Measurements from ENCODE around the gene TSNAXIP1. TPM values are rescaled to one million over a fixed set of nuclear protein-coding genes. Genes with fewer than 3 reads are reported as not detected.
"Not testable (repeated sequence)": the region's sequence is repeated elsewhere in the genome, so short reads cannot be mapped to it uniquely, and the experiment has no call there.

TSNAXIP1 gene
- total RNA-seq, 1 experiment from 2014 or later = 1.9 TPM

DNA sequence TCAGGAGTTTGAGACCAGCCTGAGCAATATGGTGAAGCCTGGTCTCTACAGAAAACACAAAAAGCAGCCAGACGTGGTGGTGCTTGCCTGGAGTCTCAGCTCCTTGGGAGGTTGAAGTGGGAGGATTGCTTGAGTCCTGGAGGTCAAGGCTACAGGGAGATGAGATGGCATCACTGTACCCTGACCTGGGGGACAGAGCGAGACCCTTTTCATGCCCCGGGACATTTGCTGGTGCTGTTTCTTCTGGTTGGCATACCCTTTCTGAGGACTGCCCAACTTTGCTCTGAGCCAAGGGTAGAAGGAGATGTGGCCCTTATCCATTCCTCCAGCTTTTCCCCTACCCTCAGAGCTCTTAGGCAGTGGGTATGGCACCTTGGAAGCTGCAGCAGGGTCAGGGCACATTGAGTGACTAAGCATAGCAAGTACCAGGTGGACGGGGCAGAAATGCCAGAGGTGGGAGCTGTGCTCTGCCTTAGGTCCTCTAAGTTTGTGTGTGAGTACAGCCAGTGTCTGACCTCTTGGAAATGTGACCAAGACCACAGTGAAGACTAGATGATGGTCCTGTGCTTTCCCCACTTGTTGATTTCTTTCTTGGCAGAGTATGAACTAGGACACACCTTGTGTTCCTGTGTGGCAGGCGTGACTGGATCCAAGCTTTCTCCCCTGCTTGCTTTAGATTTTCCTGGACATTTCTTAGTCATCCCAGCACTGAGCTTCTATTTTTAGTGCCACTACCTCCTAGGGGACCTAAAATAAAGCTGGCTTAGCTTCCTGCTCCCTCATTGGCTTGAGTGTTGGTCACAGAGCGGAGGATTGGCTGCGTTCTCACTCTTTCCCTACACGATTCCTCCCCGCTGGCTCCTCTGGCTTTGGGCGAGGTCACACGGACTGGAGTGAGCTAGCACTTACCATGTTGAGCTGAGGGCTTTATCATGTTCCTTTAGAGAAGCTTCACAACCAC lies 56.2 kb downstream of the TSNAXIP1 start:
- H4K20me1 ChIP-seq (ENCODE audit: insufficient read depth) = peaks cover 90% of the 10 kb centered on the region
- H2AFZ ChIP-seq = no peak overlapping the region

DNA sequence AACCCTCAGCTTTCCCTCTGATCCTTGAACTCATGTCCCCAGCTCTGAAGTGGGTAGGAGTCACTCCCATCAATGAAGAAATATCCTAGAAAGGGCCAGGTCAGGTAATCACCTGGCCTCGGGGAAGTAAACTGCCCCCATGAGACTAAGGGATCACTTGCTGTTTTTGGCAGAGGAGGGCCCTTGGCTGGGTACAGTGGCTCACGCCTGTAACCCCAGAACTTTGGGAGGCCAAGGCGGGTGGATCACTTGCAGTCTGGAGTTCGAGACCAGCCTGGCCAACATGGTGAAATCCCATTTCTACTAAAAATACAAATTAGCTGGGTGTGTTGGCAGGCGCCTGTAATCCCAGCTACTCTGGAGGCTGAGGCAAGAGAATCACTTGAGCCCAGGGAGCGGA lies 57.4 kb downstream of the TSNAXIP1 start:
- intact Hi-C loops (cut with micrococcal nuclease; ENCODE audit: unreplicated experiment); H2AFZ ChIP-seq; H3K9me2 ChIP-seq (ENCODE audit: insufficient read depth); H3K4me2 ChIP-seq; H3K27ac ChIP-seq; POLR2A ChIA-PET (ENCODE audit: unreplicated experiment); DNase-seq; H3K27me3 ChIP-seq (ENCODE audit: insufficient read depth, low read depth); BruUV-seq (replicated peaks); H3K9me3 ChIP-seq (ENCODE audit: insufficient read depth, low read depth); H3K4me3 ChIP-seq: not testable (repeated sequence)
- Histone ChIP-seq H4K20me1 (ENCODE audit: insufficient read depth) (peaks cover 79% of the 10 kb centered on the region), H3K79me2 (ENCODE audit: low read depth) (peaks cover 56% of the 10 kb centered on the region), H3F3A (ENCODE audit: insufficient read depth, low read depth) (peaks cover 31% of the 10 kb centered on the region), H3K36me3 (ENCODE audit: low read depth) (peaks cover 29% of the 10 kb centered on the region), H3K4me1 (replicated peaks; ENCODE audit: insufficient read depth) (peaks cover 18% of the 10 kb centered on the region)
- CTCF ChIA-PET = interaction anchor here (0.5 to 0.6 kb wide), 2 partner anchors 80 to 514 kb away, joined by 4 to 5 read pairs; no protein-coding TSS in a partner anchor

More for the DNA sequence above, 56.2 kb downstream of the TSNAXIP1 start:
- intact Hi-C loops (cut with micrococcal nuclease; ENCODE audit: unreplicated experiment) = no loop called here
- H3F3A ChIP-seq (ENCODE audit: insufficient read depth, low read depth) = peaks cover 37% of the 10 kb centered on the region
- CTCF ChIA-PET = interaction anchor here (0.5 to 0.6 kb wide), 2 partner anchors 79 to 516 kb away, joined by 4 to 5 read pairs; no protein-coding TSS in a partner anchor
- H3K9me2 ChIP-seq (ENCODE audit: insufficient read depth) = no peaks in the 10 kb centered on the region
- H3K4me3 ChIP-seq = no peak overlapping the region
- TF ChIP-seq, protein P1, sequence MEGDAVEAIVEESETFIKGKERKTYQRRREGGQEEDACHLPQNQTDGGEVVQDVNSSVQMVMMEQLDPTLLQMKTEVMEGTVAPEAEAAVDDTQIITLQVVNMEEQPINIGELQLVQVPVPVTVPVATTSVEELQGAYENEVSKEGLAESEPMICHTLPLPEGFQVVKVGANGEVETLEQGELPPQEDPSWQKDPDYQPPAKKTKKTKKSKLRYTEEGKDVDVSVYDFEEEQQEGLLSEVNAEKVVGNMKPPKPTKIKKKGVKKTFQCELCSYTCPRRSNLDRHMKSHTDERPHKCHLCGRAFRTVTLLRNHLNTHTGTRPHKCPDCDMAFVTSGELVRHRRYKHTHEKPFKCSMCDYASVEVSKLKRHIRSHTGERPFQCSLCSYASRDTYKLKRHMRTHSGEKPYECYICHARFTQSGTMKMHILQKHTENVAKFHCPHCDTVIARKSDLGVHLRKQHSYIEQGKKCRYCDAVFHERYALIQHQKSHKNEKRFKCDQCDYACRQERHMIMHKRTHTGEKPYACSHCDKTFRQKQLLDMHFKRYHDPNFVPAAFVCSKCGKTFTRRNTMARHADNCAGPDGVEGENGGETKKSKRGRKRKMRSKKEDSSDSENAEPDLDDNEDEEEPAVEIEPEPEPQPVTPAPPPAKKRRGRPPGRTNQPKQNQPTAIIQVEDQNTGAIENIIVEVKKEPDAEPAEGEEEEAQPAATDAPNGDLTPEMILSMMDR (conservative IDR thresholded peaks at IDR 0.05) = no peak
- TF ChIP-seq EZH2 (IDR thresholded peaks at IDR 0.05; ENCODE audit: low read depth) = no peak
- no peak for DNase-seq
- peaks cover 67% of the 10 kb centered on the region for H3K79me2 ChIP-seq (ENCODE audit: low read depth)
- H3K9me3 ChIP-seq (ENCODE audit: insufficient read depth, low read depth) = no peaks in the 10 kb centered on the region
- no TSS peak for BruUV-seq (replicated peaks)
- peaks cover 29% of the 10 kb centered on the region for H3K4me1 ChIP-seq (replicated peaks; ENCODE audit: insufficient read depth)
- peaks cover 29% of the 10 kb centered on the region for H3K36me3 ChIP-seq (ENCODE audit: low read depth)
- H3K27me3 ChIP-seq (ENCODE audit: insufficient read depth, low read depth) = no peaks in the 10 kb centered on the region
- no peak overlapping the region for H3K27ac ChIP-seq
- no peak overlapping the region for H3K4me2 ChIP-seq
- POLR2A ChIA-PET (ENCODE audit: unreplicated experiment) = interaction anchor here (0.6 kb wide), 2 partner anchors 213 to 368 kb away, joined by 6 to 8 read pairs; no protein-coding TSS in a partner anchor

DNA sequence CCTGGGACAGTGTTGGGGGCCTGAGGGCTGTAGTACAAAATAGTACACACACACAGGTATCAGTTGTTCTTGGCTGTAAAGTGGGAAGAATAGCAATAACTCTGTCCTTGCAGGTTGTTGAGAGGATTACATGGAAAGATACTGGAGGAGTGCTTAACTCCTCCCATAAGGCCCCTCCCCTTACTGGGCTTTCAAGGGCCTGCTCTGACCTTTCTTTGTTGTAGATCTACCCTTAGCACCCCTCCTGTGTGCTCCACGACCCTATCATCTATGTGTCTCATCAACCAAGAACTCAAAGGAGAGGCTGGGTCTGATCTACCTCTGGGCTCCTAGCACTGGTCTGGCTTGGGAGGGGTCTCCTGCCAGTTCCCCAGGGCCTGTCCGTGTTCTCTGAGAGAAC lies 57.9 kb downstream of the TSNAXIP1 start:
- no peak for TF ChIP-seq EZH2 (IDR thresholded peaks at IDR 0.05; ENCODE audit: low read depth)
- TF ChIP-seq, protein P1 (conservative IDR thresholded peaks at IDR 0.05) = no peak
- Histone ChIP-seq H3K9me2 (ENCODE audit: insufficient read depth) (no peaks in the 10 kb centered on the region), H2AFZ (no peak overlapping the region), H3K27ac (no peak overlapping the region), H3K4me3 (no peak overlapping the region), H3K4me1 (replicated peaks; ENCODE audit: insufficient read depth) (peaks cover 18% of the 10 kb centered on the region), H3K27me3 (ENCODE audit: insufficient read depth, low read depth) (no peaks in the 10 kb centered on the region), H3K4me2 (no peak overlapping the region), H3F3A (ENCODE audit: insufficient read depth, low read depth) (peaks cover 31% of the 10 kb centered on the region), H3K9me3 (ENCODE audit: insufficient read depth, low read depth) (no peaks in the 10 kb centered on the region), H4K20me1 (ENCODE audit: insufficient read depth) (peaks cover 74% of the 10 kb centered on the region), H3K36me3 (ENCODE audit: low read depth) (peaks cover 33% of the 10 kb centered on the region), H3K79me2 (ENCODE audit: low read depth) (peaks cover 50% of the 10 kb centered on the region)
- POLR2A ChIA-PET (ENCODE audit: unreplicated experiment) = no interaction called here
- BruUV-seq (replicated peaks) = no TSS peak
- DNase-seq = no peak
- CTCF ChIA-PET = interaction anchor here (1.0 kb wide), 1 partner anchor 48 kb away, joined by 4 read pairs; no protein-coding TSS in a partner anchor
- intact Hi-C loops (cut with micrococcal nuclease; ENCODE audit: unreplicated experiment) = no loop called here
